ENCODE results near the gene FBXO5. TPM values are rescaled to one million over a fixed set of nuclear protein-coding genes. Genes with fewer than 3 reads are reported as not detected.

FBXO5 gene
- total and polyA plus RNA-seq, 9 of the 15 experiments (the other 6 are each of a cell fraction or from before 2014, with no cell fraction given) = 17.8 to 89.3 (median 62.9) TPM

DNA sequence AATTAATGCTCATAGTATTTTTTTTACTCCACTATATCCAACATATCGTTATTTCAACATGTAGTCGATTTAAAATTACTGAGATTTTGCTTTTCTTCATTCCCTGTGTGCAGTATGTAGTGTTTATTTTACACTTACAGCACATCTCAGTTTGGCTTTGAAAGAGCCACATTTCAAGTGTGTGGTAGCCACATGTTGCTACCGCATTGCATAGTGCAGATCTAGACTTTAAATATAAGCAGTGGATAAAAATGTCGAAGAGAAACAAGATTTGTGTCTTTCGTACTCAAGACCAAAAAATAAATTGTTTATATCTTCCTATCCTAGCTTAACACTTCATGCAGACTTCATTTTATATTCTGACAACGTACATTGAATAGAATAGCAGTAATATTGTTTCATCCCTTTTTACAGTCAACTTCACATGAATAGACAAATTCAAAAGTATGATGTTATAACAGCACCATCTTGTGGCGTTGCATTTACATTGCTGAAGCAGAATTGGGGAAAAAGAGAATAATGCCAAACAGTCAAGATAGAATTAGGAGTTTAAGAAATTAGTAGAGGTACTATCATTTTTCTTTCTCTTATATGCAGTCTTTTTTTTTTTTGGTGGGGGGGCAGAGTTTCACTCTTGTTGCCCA, 29.9 kb downstream of the FBXO5 start (continued):
- no peak for TF ChIP-seq CREB3 (tag; conservative IDR thresholded peaks at IDR 0.05; ENCODE audit: low read depth)
- TF ChIP-seq ZNF263 (CRISPR knock-in tag; IDR thresholded peaks at IDR 0.05; ENCODE audit: borderline replicate concordance) = no peak
- no peak for TF ChIP-seq CBX2 (IDR thresholded peaks at IDR 0.05; ENCODE audit: insufficient read depth, low read length, poor library complexity, severe bottlenecking)
- peak; percentile 53; the same call in 1 of the 2 replicates for TF ChIP-seq SMC3 (conservative IDR thresholded peaks at IDR 0.05; ENCODE audit: insufficient read depth, low read depth, low read length)
- TF ChIP-seq ZNF143 (CRISPR knock-in tag; IDR thresholded peaks at IDR 0.05) = no peak
- TF ChIP-seq ZNF696 (CRISPR knock-in tag; conservative IDR thresholded peaks at IDR 0.05) = no peak
- no peak for TF ChIP-seq ZNF316 (IDR thresholded peaks at IDR 0.05)
- no peak for TF ChIP-seq NCOA6 (IDR thresholded peaks at IDR 0.05)
- no peak for TF ChIP-seq RCOR1 (IDR thresholded peaks at IDR 0.05; ENCODE audit: borderline replicate concordance in 1 of 2, low read depth in 2 of 2, low read length in 2 of 2)
- TF ChIP-seq, protein P1, sequence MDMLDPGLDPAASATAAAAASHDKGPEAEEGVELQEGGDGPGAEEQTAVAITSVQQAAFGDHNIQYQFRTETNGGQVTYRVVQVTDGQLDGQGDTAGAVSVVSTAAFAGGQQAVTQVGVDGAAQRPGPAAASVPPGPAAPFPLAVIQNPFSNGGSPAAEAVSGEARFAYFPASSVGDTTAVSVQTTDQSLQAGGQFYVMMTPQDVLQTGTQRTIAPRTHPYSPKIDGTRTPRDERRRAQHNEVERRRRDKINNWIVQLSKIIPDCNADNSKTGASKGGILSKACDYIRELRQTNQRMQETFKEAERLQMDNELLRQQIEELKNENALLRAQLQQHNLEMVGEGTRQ (CRISPR knock-in tag; IDR thresholded peaks at IDR 0.05) = no peak
- no peak for TF ChIP-seq NFIC (IDR thresholded peaks at IDR 0.05)
- TF ChIP-seq HLTF (IDR thresholded peaks at IDR 0.05) = no peak
- no peak for TF ChIP-seq KDM5B (IDR thresholded peaks at IDR 0.05; ENCODE audit: insufficient replicate concordance, low read depth, low read length)
- TF ChIP-seq POU5F1 (IDR thresholded peaks at IDR 0.05; ENCODE audit: borderline replicate concordance, low read depth, low read length, partially characterized antibody) = no peak
- no peak for TF ChIP-seq POLR2A (conservative IDR thresholded peaks at IDR 0.05)
- TF ChIP-seq ZNF512 (tag; IDR thresholded peaks at IDR 0.05) = 0 out of 2 replicates have a peak, but pooled peaks have one; percentile 19
- no peak for TF ChIP-seq HSF4 (CRISPR knock-in tag; IDR thresholded peaks at IDR 0.05; ENCODE audit: borderline replicate concordance)
- TF ChIP-seq ZNF23 (CRISPR knock-in tag; IDR thresholded peaks at IDR 0.05) = no peak
- no peak for TF ChIP-seq TAF7 (tag; IDR thresholded peaks at IDR 0.05)
- no peak for TF ChIP-seq CXXC5 (CRISPR knock-in tag; IDR thresholded peaks at IDR 0.05)
- TF ChIP-seq EP300 (IDR thresholded peaks at IDR 0.05; ENCODE audit: low read length) = no peak
